Transverse colon (tissue), 4 donors: Measurements from ENCODE around the gene CDH26.

Experiments used
- EP300 ChIP-seq: sonication (generic); formaldehyde crosslinking; IDR thresholded peaks from one replicate; pipeline ENCODE4 v1.6.1; 2017; ENCODE audit warnings: antibody characterized with exemption, low read depth
- POLR2A ChIP-seq: fragments of 450-650 bp; IDR thresholded peaks from one replicate; pipeline ENCODE4 v1.6.1; 2016; ENCODE audit warnings: antibody characterized with exemption, mild to moderate bottlenecking, moderate library complexity
- POLR2AphosphoS5 ChIP-seq, 3 donors: sonication (generic); formaldehyde crosslinking; IDR thresholded peaks; one replicate each; pipeline ENCODE4 v1.6.1; 2016; ENCODE audit warnings: antibody characterized with exemption in 3 of 3
- TF ChIP-seq, protein P1 (sequence below), 5 experiments: fragments of 200-600 bp in 3 of 5; fragments of 450-650 bp in 2 of 5; sonication (generic) in 3 of 5; IDR thresholded peaks; 1 replicate in 2 of 5; 2 replicates in 3 of 5; pipeline ENCODE4 v1.5.1; 2016 to 2017; ENCODE audit warnings: antibody characterized with exemption in 5 of 5, inconsistent platforms in 3 of 5, mild to moderate bottlenecking in 2 of 5, moderate library complexity in 1 of 5

DNA sequence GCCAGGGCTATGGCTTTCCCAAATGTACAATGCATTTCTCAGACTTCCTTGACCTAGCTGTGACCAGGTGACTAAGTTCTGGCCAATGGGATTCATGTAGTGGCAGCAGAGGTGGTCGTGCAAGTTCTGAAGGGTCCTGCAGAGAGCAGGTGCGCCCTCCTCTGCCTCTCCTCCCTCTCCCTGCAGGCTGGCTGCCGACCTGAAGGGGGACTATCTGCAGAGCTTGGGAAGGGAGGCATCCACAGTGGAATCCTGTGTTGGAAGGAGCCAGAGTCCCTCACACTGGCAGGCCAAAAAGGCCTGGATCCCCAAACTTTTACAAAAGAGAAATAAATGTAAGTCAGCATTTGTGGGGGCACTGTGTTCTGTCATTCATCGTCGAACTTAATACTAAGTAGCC lies 66.6 kb downstream of the CDH26 start:
- TF ChIP-seq, protein P1, sequence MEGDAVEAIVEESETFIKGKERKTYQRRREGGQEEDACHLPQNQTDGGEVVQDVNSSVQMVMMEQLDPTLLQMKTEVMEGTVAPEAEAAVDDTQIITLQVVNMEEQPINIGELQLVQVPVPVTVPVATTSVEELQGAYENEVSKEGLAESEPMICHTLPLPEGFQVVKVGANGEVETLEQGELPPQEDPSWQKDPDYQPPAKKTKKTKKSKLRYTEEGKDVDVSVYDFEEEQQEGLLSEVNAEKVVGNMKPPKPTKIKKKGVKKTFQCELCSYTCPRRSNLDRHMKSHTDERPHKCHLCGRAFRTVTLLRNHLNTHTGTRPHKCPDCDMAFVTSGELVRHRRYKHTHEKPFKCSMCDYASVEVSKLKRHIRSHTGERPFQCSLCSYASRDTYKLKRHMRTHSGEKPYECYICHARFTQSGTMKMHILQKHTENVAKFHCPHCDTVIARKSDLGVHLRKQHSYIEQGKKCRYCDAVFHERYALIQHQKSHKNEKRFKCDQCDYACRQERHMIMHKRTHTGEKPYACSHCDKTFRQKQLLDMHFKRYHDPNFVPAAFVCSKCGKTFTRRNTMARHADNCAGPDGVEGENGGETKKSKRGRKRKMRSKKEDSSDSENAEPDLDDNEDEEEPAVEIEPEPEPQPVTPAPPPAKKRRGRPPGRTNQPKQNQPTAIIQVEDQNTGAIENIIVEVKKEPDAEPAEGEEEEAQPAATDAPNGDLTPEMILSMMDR (IDR thresholded peaks at IDR 0.05), result no peak
- TF ChIP-seq POLR2A (no peak), POLR2AphosphoS5 (IDR thresholded peaks at IDR 0.05) (no peak), EP300 (no peak)
